C4-2B (cell line): ENCODE data around the gene ODAM.

Source experiments
- ZFX ChIP-seq: fragments of 450-650 bp; IDR thresholded peaks from 2 replicates; pipeline ENCODE4 v1.6.1; 2017
- TF ChIP-seq, protein P1 (sequence below): fragments of 450-650 bp; conservative IDR thresholded peaks from 2 replicates; pipeline ENCODE4 v1.5.1; 2017; ENCODE audit warnings: mild to moderate bottlenecking

DNA sequence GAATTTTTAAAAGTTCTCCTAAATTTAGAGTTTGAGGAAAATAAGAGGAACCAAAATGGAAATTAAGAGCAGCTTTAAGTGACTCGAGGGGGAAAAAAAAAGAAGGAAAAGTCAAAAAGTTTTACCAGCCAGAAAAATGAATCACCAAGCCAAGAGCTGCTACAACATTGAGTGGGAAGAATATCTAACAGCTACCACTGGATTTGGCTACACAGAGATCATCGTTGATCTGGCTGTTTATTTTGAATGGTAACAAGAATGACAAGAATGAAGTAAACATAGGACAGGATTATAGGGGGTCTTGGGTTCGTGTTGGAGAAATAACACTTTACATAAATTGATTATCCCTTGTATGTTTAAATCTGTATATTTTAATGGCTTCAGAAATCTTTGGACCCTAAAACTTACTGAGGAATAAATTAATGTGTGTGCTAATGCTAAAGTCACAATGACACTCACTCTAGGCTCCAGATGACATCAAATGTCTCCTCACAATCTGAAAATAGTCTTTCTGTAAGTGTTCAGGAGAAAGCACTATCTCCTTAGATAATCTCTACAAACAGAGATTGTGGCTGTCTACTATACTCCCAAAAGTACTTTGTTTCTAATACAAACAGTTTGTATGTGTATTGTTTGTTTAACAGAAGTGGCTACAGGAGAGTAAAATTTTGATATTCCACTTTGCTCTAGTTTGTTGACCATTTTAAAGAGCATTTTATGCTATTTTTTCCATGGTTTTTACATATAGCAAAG is 43.8 kb downstream of the ODAM start:
- TF ChIP-seq, protein P1, sequence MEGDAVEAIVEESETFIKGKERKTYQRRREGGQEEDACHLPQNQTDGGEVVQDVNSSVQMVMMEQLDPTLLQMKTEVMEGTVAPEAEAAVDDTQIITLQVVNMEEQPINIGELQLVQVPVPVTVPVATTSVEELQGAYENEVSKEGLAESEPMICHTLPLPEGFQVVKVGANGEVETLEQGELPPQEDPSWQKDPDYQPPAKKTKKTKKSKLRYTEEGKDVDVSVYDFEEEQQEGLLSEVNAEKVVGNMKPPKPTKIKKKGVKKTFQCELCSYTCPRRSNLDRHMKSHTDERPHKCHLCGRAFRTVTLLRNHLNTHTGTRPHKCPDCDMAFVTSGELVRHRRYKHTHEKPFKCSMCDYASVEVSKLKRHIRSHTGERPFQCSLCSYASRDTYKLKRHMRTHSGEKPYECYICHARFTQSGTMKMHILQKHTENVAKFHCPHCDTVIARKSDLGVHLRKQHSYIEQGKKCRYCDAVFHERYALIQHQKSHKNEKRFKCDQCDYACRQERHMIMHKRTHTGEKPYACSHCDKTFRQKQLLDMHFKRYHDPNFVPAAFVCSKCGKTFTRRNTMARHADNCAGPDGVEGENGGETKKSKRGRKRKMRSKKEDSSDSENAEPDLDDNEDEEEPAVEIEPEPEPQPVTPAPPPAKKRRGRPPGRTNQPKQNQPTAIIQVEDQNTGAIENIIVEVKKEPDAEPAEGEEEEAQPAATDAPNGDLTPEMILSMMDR: no peak
- no peak for TF ChIP-seq ZFX
